GM18526 (cell line): ENCODE measurements around the gene VSTM2B.

Experiments
- POLR2A ChIP-seq: IDR thresholded peaks from 3 replicates; pipeline ENCODE4 v1.6.1; 2011; ENCODE audit not compliant: insufficient read length; ENCODE audit errors: extremely low read depth

The VSTM2B gene

DNA sequence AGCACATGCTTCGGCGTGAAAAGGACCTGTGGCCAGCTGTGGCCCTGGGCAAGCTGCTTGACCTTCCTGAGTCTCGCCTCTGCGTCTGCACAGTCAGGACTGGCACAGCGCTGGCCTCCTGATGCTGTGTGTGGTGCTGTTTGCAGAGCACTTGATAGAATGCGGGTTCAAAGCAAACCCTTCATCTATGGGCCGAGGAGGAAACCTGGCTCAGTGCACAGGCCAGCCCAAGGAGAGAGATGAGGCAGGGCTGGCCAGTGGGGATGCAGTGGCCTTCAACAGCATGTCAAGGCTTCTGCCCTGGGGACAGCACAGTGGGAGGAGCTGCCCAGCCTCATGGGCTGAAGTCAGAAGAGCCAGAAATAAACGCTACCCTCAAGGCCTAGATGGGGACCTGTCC is 21.3 kb upstream of the VSTM2B start:
- no peak for TF ChIP-seq POLR2A

DNA sequence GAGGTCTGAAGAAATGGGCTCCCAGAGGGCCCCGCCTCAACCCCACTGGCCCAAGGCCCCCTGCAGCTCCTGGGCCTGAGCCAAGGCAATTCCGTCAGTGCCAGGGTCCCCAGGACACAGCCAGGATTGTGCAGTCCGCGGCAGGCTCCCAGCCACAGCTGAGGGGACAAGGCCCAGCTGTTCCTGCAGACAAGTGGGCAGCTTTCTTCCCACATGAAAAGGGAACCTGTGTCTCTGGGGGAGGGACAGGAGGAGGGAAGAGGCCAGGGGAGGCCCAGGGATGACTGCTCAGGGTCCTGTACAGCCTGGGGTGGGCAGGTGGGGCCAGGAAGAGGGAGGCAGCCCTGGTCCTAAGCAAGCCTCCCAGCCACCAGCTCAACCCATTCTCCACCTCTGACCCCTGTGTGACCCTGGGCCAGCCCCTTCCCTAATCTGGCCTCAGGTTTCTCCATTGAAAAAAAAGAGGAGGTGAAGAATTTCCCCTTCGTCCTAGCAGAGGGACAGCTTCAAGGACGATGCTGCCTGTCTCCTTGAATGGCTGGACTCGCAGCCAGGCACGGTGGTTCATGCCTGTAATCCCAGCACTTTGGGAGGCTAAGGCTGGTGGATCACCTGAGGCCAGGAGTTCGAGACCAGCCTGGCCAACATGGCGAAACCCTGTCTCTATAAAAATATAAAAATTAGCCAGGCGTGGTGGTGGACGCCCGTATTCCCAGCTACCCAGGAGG is 20.5 kb upstream of the VSTM2B start:
- TF ChIP-seq POLR2A: no peak

DNA sequence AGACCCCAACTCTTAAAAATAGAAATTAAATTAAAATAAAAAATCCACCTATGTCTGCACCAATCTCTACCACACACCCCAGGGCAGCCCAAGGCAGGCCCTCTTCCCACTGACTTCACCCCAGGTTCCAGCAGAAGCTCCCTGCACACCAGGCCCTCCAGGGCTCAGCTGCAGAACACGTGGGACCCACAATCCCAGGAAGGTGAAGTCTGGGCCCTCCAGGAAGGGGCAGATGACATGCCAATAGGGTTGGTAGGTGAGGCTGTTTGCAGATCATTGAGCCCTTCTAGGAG is 19.2 kb upstream of the VSTM2B start:
- TF ChIP-seq POLR2A: no peak

DNA sequence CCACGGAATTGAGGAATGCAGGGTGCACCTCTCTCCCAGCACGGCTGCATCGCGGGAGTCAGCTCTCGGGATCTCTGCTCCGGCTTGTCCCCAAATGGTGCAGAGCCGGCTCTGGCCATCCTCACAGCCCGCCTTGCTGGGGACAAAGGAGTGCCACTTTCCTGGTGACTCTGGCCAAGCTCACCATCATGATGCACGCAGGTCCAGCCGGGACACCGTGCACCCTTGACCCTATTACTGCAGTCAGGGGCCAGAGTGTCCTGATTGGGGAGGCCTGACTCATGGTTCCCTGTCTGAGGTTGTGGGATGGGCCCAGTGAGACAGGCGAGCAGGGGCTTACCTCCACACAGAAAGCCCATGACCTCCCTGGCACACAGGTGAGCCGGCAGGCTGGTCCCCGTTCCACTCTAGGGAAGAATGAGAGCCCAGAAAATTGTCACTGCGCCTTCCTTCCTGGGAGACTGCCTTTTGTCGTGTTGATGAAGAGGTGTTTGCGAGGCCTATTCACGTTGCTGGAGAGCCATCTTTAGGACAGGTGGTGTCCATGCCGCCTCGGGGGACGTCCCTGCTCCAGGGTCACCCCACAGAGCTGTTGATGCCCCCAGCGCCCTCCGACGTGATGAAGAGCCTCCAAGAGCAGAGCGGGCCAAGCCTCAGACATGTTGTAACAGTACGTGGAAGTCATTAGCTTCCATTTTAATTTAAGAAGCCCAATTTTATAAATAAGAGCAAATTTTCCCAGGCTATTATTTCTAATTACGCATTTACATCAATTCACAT is 18.5 kb upstream of the VSTM2B start:
- no peak for TF ChIP-seq POLR2A

DNA sequence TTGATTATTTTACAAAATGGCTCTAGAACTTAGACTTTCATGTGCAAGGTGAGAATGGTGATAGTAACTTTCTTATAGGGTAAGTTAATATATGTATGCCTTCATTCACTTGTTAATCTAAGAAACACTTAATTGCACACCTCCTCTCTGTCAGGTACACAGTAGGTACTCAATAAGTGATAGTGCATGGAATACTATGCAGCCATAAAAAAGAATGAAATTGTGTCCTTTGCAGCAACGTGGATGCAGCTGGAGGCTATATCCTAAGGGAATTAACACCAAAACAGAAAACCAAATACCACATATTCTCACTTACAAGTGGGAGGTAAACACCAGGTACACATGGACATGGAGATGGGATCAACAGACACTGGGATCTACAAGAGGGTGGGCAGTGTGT is 17.6 kb upstream of the VSTM2B start:
- no peak for TF ChIP-seq POLR2A

DNA sequence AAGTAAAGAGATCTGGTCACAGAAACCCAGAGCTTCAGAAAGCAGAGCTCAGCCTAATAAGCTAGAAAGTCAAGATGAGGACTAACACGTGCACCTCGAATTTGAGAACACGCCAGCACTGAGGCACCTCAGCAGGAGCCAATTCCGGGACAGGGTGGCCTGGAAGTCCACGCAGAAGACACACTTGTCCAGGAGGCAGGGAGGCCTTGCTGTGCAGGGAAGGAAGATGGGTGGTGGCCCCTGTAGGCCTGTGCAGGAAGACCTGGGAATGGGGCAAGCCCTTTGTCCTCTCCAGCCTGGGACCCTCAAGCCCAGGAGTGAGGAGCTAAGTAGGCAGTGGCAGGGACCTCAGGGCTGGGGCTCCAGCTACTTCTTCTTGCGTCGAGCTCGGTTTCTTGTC is 16.3 kb upstream of the VSTM2B start:
- TF ChIP-seq POLR2A: no peak

DNA sequence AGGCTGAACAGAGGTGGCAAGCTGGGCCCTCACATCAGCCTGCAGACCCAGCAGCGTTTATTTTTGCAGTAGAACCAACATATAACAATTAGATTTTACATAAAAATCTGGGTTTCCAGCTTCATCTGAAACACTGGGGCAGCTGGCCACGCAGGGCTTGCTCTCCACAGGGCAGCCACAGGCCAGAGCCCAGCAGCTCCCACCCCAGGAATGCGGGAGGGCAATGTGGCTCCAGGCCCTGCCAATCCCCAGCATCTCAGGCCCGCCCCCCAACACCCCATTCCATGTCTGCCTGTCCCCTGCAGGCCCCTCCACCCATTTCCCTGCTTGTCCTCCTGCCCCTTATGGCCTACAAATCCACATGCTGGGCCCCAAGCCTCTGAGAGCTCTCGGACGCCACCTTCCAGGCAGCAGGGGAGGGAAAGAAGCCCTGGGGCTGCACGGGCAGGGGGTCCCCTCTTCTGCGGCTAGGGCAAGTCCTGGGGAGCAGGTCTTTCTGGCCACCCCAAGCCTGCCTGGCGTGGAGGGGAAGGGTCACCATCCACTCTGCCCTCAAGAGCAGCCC is 15.0 kb upstream of the VSTM2B start:
- TF ChIP-seq POLR2A: no peak

DNA sequence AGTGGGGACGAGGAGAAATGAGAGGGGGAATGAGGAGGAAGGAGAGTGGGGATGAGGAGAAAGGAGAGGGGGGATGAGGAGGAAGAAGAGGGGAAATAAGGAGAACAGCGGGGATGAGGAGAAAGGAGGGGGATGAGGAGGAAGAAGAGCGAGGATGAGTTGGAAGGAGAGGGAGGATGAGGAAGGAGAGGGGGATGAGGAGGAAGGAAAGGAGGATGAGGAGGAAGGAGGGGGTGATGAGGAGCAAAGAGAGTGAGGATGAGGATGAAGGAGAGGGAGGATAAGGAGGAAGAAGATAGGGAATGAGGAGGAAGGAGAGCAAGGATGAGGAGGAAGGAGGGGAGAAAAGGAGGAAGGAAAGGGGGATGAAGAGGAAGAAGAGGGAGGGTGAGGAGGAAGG is 14.0 kb upstream of the VSTM2B start:
- no peak for TF ChIP-seq POLR2A

DNA sequence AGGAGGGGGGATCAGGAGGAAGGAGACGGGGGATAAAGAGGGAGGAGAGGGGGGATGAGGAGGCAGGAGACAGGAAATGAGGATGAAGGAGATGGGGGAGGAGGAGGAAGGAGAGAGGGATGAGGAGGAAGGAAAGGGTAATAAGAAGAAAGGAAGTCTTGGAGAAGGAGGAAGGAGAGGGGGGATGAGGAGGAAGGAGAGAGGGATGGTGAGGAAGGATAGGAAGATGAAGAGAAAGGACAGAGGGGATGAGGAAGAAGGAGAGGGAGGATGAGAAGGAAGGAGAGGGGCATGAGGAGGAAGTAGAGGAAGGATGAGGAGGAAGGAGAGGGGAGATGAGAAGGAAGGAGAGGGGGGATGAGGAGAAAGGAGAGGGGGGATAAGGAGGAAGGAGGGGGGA is 13.0 kb upstream of the VSTM2B start:
- no peak for TF ChIP-seq POLR2A

DNA sequence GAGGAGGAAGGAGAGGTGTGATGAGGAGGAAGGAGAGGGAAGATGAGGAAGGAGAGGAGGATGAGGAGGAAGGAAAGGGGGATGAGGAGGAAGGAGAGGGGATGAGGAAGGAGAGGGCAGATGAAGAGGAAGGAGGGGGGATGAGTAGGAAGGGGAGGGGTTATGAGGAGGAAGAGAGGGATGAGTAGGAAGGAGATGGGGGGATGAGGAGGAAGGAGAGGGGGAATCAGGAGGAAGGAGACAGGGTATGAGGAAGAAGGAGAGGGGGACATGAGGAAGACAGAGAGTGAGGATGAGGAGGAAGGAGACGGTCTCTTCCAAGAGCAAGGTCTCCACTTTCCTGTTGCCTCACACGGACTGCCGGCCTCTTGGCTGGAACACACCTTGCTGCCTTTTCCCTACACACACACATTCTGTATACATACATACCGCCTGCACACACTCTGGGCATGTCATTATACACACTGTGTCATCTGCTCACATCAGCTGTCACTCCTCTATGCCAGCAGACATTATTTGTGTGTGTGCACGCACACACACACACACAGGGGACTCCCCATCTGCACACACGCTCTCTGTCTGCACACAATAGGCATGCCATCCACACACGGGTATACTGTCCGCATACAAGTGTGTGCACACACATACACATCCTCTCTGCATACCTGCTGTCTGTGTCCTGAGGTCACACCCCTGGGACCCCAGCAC is 11.1 kb upstream of the VSTM2B start:
- no peak for TF ChIP-seq POLR2A

DNA sequence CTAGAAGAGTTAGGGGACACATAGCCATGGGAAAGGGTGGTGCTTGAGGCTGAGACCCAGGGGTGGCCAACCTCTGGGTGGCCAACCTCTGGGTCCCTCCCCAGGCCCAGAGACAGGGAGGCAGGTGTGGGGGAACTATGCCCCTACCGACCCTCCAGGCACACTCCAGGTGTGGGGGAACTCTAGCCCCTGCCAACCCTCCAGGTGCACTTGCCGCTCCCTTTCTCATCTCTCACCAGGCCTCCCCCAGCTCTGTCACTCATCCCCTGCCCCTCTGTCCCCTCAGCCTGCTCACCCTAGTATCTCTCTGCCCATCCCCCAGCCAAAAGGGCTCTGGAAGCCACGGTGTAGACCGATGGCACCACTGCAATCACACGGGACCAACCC is 10.6 kb upstream of the VSTM2B start:
- no peak for TF ChIP-seq POLR2A

DNA sequence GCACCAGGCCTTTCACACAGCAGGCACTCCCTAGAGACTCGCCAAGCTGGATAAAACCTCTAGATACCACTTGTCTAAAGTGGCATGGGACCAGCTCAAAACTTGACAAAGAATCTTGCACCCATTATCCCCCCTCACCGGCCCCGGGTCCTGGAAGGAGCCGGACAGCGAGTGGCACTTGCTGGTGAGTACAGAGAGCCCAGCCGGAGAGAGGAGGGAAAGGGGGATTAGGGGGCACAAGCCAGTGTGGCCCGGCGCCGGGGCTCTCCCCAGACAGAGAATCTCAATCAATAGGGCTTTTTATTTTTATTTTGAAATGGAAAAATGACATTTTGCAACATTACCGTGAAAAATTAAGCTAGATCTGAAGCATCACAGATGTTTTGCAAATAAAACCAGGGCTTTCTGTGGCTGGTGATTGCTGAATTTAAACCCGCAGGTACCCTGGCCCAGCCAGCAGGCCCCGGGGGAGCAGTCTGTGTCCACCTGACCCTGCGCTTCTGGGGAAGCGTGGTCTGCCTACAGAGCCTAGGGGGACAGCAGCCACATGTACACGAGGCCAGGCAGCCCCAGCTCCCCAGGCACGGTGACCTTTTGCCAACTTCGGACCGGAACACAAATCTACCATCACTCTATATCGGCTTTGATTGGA is 10.0 kb upstream of the VSTM2B start:
- TF ChIP-seq POLR2A: no peak

DNA sequence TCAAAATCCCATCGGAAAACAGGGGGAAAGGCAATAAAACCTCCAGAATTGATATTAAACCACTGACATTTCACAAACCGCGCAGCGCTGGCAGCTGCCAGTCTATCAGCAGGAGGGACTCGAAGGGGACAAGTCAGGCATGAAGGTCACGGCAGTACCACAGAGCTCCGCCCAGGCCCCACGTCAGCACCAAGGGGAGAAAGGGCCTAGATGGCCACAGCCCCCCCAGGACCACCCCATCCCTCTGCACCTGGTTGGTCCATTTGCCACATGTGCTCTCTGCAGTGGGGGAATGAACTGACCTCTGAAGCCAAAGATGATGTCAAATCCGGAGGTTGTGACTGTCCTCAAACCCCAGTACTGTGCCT is 9.5 kb upstream of the VSTM2B start:
- no peak for TF ChIP-seq POLR2A

DNA sequence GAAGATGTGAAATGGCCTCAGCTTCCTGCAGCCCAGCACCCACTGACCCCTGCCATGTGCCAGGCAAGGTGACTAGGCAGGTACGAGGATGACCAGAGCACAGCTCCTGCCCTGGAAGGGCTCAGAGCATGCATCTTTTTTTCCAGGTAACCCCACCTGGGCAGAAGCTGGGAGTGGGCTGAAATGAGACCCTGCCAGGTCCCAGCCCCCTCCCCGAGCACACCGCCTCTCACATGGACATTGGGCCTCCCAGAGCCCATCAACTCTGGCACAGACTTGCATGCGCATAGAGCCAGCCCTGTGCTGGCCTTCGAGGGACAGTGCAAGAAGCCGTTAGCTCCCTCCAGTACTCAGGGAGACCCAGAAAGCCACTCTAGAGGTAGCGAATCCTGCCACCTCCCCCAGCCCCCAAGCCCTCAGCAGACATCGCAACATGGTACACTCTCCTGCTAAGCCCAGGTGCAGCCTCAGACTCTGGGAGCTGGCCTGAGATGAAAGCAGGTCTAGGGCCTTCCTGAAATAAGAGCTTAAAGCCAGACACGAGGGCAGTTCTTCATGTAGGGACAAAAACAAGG is 8.9 kb upstream of the VSTM2B start:
- TF ChIP-seq POLR2A: no peak

DNA sequence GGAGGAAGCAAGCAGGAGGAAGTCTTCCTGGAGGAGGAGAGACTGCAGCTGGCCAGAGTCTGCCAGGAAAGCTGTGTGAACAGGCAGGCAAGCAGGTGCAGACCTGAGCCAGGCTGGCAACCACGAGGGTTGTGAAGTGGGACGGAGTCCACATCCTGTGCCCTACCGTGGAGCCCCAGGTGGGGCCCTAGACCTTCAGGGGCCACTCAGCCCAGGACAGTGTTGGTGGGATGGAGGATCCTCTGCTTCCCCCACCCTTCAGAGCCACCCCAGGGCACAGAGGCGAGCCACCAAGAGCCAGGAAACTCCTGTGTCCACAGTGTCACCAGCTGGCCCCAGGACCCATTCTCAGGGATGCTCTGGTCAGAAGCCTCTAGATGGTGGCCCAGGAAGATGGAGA is 8.4 kb upstream of the VSTM2B start:
- TF ChIP-seq POLR2A: no peak
